Cardiac fibroblast (primary cell): Measurements from ENCODE around the gene PIM3.

Source experiments
- DNase-seq, 2 donors: peaks; one replicate each; pipeline versions ENCODE4 v3.0.0 to v3.0.0-alpha.2; 2010; ENCODE audit warnings: low read depth in 2 of 2
- H3K4me3 ChIP-seq, 2 donors: replicated peaks in 1 of 2; 1 replicate in 1 of 2; 2 replicates in 1 of 2; pipeline ENCODE4 v1.5.1; 2011; ENCODE audit warnings: low read depth in 2 of 2, low read length in 2 of 2, mild to moderate bottlenecking in 2 of 2, moderate library complexity in 1 of 2
- TF ChIP-seq, protein P1 (sequence below): IDR thresholded peaks from one replicate; pipeline ENCODE4 v1.5.1; 2011; ENCODE audit warnings: low read depth, mild to moderate bottlenecking, low read length, inconsistent platforms

Gene PIM3

DNA sequence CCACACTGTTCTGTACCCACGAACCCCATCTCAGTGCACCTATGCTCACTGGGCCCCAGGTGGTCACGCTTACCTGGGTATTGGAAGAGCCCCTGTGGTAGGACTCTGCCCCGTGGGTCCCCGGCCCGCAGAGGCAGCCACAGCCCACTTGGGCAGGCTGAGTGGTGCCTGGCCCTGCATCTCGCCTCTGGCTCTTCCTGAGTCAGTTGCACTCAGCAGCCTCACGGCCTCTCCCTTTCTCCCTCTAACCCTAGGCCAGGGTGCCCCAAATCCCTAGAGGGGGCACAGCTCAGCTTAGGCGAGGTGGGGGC lies 32.4 kb upstream of the PIM3 start:
- no peak for DNase-seq
- H3K4me3 ChIP-seq, result no peak overlapping the region
- TF ChIP-seq, protein P1, sequence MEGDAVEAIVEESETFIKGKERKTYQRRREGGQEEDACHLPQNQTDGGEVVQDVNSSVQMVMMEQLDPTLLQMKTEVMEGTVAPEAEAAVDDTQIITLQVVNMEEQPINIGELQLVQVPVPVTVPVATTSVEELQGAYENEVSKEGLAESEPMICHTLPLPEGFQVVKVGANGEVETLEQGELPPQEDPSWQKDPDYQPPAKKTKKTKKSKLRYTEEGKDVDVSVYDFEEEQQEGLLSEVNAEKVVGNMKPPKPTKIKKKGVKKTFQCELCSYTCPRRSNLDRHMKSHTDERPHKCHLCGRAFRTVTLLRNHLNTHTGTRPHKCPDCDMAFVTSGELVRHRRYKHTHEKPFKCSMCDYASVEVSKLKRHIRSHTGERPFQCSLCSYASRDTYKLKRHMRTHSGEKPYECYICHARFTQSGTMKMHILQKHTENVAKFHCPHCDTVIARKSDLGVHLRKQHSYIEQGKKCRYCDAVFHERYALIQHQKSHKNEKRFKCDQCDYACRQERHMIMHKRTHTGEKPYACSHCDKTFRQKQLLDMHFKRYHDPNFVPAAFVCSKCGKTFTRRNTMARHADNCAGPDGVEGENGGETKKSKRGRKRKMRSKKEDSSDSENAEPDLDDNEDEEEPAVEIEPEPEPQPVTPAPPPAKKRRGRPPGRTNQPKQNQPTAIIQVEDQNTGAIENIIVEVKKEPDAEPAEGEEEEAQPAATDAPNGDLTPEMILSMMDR, result no peak

DNA sequence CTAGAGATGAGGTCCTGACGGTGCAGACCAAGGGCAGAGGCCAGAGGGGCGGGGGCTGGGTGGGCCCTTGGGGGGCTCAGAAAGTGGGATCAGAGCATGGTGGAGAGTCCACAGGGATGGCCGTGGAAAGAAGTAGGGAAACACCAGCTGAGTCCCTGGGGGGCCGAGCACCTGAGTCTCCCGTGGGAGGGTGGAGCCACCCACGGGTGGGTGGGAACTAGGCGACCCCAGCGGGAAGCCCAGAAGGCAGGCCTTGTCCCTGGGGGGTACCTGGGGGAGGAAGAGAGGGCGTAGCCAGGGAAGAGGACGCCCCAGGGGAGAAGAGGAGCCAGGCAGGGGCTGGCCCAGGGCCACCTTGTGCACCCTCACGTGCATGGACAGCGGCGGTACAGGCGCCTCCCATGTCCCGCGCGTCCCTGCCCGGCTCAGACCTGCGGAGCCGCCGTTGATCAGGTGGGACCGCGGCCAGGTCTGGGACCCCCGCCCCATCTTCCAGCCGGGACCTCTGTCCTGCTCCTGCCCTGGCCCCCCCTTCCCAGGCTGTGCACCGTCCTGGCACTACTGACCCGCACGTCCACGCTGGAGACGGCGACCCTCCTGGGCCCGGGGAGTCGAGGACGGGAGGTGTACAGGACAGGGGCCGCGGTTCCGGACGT lies 31.9 kb upstream of the PIM3 start:
- no peak for DNase-seq
- H3K4me3 ChIP-seq, result no peak overlapping the region
- TF ChIP-seq, protein P1, result no peak

DNA sequence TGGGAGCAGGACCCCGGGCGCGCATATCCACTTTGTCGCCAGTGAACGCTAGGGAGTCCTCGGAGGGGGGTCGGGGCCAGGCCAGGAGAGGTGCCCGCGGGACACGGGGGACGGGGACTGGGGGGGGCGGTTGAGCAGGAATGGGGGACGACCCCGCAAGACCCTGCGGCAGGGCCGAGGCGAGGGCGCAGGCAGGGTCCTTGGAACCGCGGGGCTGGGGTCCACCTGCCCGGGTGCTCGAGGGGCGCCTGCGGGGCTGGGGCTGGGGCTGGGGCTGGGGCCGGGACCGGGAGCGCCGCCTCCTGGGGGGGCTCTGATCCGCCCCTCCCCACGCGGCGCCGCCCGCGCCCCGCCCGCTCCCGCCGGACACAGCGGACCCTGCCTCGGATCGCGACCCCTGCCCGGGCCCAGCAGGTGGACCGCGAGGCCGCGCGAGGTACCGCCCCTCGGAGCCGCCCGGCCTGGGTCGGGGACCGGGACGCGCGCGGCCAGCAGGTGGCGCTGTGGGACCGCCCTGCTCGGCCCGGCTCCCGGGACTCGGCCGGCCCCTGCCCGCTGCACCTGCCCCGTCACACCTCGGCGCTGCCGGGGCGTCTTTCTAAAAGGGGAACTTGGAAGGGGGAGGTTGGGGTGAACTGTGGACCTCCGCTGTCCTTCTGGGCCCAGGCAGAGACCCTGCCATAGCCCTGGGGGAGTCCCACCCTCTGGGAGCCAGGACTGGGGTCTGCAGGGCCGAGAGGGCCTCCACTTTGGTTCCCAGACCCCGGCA lies 31.2 kb upstream of the PIM3 start:
- H3K4me3 ChIP-seq, result no peak overlapping the region
- DNase-seq, result peak; percentile 24 to 46
- TF ChIP-seq, protein P1, result no peak

DNA sequence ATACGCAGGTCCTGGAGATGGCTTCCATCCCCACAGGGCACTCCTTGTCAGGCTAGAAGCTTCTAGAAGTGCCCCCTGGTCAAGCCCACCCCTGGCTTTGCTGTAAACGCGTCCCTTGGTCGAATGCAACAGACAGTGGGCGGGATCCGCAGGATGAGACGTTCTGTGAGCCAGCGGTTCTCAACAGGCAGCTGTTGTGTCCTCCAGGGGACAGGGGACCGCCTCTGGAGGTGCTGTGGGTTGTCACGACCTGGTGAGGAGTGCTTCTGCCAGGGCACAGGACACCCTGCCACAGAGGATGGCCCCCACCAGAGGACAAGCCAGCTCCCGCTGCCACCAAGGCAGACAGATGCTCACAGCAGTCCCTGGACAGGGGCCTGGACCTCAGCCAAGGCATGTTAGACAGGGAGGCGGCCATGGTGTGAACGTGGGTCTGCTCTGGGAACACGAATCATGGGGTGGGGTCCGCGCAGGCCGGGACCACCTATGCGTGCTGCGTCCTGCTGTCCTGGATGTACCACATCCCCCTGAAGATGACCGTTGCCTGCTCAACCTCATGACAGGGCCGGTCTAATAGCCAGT lies 30.5 kb upstream of the PIM3 start:
- no peak overlapping the region for H3K4me3 ChIP-seq
- TF ChIP-seq, protein P1, result no peak
- no peak for DNase-seq

DNA sequence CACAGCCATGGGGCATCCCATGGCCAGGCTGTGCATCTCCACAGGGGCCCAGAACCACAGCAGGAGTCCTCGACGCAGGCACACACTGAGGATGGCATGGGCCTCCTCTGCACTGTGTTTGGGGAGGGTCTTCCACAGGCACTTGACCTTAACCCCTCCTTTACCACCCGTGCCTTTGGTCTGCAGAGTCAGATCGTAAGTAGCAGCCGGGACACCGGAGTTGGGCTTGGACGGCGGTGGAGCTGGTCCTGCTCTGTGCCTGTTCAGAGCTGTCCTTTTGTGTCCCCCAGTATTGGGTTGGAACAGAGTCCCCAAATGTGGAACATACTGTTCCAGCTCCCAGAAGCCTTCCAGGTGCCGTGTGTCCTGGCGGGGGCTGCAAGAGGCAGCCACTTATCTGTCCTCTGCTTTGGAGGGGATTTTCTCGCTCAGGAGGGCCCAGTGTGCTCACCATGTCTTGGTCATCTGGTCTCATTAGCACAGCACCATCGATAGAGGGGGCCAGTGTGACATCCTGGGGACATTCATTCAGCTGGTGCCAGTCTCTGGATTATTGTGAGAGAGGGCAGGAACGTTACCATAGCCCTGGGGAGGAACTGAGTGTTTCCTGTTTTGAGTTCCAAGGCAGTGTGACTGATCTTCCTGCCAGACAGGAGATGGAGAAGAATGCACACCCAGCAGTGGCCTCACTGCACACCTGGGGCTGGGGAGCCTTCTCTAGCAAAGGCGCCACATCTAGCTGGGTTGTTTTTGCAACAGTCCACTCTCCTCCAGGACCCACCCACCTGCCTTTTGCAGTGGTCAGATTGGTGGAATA lies 29.8 kb upstream of the PIM3 start:
- TF ChIP-seq, protein P1, result peak; percentile 45
- DNase-seq, result peak; percentile 70 to 76
- no peak overlapping the region for H3K4me3 ChIP-seq

DNA sequence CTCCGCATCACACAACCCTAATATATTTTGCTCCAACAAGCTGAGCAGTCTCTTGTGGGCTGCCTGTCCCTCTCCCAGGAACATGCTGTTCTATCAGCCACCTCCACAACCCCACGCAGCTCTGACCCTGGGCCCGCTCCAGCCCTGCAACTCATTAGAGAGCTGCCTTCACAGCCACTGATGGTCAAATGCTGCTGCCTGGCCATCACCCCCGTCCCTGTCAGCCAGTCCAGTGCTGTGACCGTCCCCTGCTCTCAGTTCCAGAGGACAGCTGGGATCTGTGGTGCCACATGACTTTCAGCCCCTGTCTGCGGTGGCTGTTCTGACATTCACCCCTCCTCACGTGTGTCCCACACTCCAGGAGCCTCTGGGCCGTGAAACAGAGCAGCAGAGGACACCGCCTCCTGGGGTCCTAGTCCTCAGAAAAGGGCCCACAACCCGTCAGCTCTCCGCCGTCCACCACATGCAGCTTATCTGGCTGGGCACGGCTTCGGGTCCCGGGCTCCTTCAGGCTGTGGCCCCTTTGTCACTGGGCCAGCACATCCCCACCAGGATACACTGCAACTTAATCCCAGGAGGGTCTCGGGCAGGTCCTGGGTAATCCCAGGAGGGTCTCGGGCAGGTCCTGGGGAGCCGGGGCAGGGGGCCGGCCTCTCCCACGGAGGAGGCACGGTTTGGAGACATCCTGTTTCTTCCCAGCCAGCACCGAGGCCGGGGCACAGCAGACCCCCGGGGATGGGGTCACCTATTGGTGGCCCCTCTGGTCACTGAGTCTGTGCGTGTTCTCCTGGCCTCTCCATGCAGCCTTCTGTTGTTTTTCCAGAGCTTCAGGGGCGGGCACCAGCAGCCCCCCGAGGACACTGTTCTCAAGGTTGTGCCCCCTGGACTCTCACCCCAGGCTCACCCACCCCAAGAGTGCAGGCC lies 27.1 kb upstream of the PIM3 start:
- no peak overlapping the region for H3K4me3 ChIP-seq
- no peak for DNase-seq
- TF ChIP-seq, protein P1, result no peak
